Measurements from ENCODE around the gene THSD4.

DNA sequence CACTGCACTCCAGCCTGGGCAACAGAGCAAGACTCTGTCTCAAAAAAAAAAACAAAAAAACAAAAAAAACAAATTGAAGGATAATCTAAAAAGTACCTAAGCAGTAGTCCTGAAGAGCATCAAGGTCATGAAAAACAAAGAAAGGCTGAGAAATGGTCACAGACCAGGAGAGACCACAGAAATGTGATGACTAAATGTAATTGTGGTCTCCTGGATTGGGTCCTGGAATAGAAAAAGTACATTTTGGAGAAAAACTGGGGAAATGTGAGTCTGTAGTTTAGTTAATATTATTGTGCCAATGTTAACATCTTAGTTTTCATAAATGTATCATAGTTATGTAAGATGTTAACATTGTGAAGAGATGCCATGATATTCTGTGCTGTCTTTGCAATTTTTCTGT is 427.6 kb downstream of the THSD4 start:
- TF ChIP-seq, protein P1, sequence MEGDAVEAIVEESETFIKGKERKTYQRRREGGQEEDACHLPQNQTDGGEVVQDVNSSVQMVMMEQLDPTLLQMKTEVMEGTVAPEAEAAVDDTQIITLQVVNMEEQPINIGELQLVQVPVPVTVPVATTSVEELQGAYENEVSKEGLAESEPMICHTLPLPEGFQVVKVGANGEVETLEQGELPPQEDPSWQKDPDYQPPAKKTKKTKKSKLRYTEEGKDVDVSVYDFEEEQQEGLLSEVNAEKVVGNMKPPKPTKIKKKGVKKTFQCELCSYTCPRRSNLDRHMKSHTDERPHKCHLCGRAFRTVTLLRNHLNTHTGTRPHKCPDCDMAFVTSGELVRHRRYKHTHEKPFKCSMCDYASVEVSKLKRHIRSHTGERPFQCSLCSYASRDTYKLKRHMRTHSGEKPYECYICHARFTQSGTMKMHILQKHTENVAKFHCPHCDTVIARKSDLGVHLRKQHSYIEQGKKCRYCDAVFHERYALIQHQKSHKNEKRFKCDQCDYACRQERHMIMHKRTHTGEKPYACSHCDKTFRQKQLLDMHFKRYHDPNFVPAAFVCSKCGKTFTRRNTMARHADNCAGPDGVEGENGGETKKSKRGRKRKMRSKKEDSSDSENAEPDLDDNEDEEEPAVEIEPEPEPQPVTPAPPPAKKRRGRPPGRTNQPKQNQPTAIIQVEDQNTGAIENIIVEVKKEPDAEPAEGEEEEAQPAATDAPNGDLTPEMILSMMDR (conservative IDR thresholded peaks at IDR 0.05; ENCODE audit: low read depth, low read length), result no peak
- TF ChIP-seq EZH2 (IDR thresholded peaks at IDR 0.05; ENCODE audit: low read length, unreplicated experiment), result no peak
